Gastrocnemius medialis (tissue), 4 donors: Measurements from ENCODE around the gene ZDHHC7. TPM values are rescaled to one million over a fixed set of nuclear protein-coding genes. Genes with fewer than 3 reads are reported as not detected.

Experiments
- ATAC-seq, 2 donors: fragments of 150-250 bp; one replicate each; pipeline ENCODE4 v1.9.1; 2016
- DNase-seq, 2 donors: peaks; one replicate each; pipeline ENCODE4 v3.0.0-alpha.2; 2019
- H3K27ac ChIP-seq, 4 donors: fragments of 200-600 bp; sonication (generic); 1 replicate in 1 of 4; 2 replicates in 3 of 4; pipeline ENCODE4 v1.5.1; 2016 to 2018; ENCODE audit warnings: mild to moderate bottlenecking in 2 of 4, moderate library complexity in 1 of 4
- H3K27me3 ChIP-seq, 3 donors: fragments of 200-600 bp; sonication (generic) in 2 of 3; 1 replicate in 1 of 3; 2 replicates in 2 of 3; pipeline versions ENCODE4 v1.5.1 to v1.6.0; 2016 to 2019; ENCODE audit warnings: mild to moderate bottlenecking in 1 of 3, moderate library complexity in 1 of 3
- H3K36me3 ChIP-seq, 2 donors: fragments of 200-600 bp; sonication (generic) in 1 of 2; one replicate each; pipeline ENCODE4 v1.5.1; 2017 to 2018
- H3K4me1 ChIP-seq, 2 donors: fragments of 200-600 bp; sonication (generic) in 1 of 2; one replicate each; pipeline ENCODE4 v1.5.1; 2016 to 2017; ENCODE audit warnings: mild to moderate bottlenecking in 2 of 2
- H3K4me3 ChIP-seq, 4 donors: fragments of 200-600 bp; sonication (generic) in 3 of 4; 1 replicate in 1 of 4; 2 replicates in 3 of 4; pipeline ENCODE4 v1.5.1; 2016 to 2019; ENCODE audit warnings: mild to moderate bottlenecking in 2 of 4
- H3K9me3 ChIP-seq, 3 donors: fragments of 200-600 bp; sonication (generic) in 2 of 3; 1 replicate in 1 of 3; 2 replicates in 2 of 3; pipeline ENCODE4 v1.5.1; 2016 to 2019
- POLR2A ChIP-seq, 2 donors: fragments of 450-650 bp; IDR thresholded peaks; one replicate each; pipeline ENCODE4 v1.6.1; 2017; ENCODE audit warnings: antibody characterized with exemption in 2 of 2, mild to moderate bottlenecking in 2 of 2, moderate library complexity in 2 of 2
- in situ Hi-C, 4 donors: fragments of 200-750 bp; cut with MboI; loops; one replicate each; pipeline versions ENCODE4 v1.15.0 to v1.8.0; 2017; ENCODE audit warnings: low sequenced_read_pairs in 4 of 4
- intact Hi-C: fragments of 100-400 bp; cut with DNase I; formaldehyde crosslinking; loops from one replicate; pipeline ENCODE4 v1.15.1; 2023; ENCODE audit warnings: low total_unique reads
- total RNA-seq, 4 donors: library from RNA; depleted of rRNA; stranded (reverse); fragments of >200 nt; gene quantifications; one replicate each; pipeline versions ENCODE4 v1.1.0 to v1.2.3, GENCODE V29; 2016
- TF ChIP-seq, protein P1 (sequence below), 5 experiments: fragments of 450-650 bp in 3 of 5; fragments of 200-600 bp in 2 of 5; sonication (generic) in 2 of 5; IDR thresholded peaks in 4 of 5; conservative IDR thresholded peaks in 1 of 5; 1 replicate in 4 of 5; 2 replicates in 1 of 5; pipeline ENCODE4 v1.5.1; 2016 to 2019; ENCODE audit warnings: antibody characterized with exemption in 5 of 5, mild to moderate bottlenecking in 3 of 5, moderate library complexity in 3 of 5

Gene ZDHHC7
- total RNA-seq, 4 donors from 2014 or later: 55.0 to 93.5 (median 68.4) TPM

- Histone ChIP-seq H3K4me3 (peak overlapping the region in 2 of 4 donors; percentile 25 to 32), H3K9me3 (no peaks in the 10 kb centered on the region), H3K27me3 (no peaks in the 10 kb centered on the region), H3K27ac (peak overlapping the region; percentile 71 to 83 (median 78)), H3K4me1 (peaks cover 70 to 80% of the 10 kb centered on the region in 2 donors), H3K36me3 (no peaks in the 10 kb centered on the region)
- in situ Hi-C loops: no loop called here
- no peak for DNase-seq
- intact Hi-C loops: no loop called here
- no peak for TF ChIP-seq POLR2A (IDR thresholded peaks at IDR 0.05)
- TF ChIP-seq, protein P1, sequence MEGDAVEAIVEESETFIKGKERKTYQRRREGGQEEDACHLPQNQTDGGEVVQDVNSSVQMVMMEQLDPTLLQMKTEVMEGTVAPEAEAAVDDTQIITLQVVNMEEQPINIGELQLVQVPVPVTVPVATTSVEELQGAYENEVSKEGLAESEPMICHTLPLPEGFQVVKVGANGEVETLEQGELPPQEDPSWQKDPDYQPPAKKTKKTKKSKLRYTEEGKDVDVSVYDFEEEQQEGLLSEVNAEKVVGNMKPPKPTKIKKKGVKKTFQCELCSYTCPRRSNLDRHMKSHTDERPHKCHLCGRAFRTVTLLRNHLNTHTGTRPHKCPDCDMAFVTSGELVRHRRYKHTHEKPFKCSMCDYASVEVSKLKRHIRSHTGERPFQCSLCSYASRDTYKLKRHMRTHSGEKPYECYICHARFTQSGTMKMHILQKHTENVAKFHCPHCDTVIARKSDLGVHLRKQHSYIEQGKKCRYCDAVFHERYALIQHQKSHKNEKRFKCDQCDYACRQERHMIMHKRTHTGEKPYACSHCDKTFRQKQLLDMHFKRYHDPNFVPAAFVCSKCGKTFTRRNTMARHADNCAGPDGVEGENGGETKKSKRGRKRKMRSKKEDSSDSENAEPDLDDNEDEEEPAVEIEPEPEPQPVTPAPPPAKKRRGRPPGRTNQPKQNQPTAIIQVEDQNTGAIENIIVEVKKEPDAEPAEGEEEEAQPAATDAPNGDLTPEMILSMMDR (IDR thresholded peaks at IDR 0.05 in 4 of 5, conservative IDR thresholded peaks at IDR 0.05 in 1 of 5): no peak
- ATAC-seq: no peak
These were observed 8.3 kb downstream of the ZDHHC7 start for GRCh38 chr16:85003076-85003475.

- no peaks in the 10 kb centered on the region for H3K27me3 ChIP-seq
- intact Hi-C loops: no loop called here
- peaks cover 66 to 75% of the 10 kb centered on the region in 2 donors for H3K4me1 ChIP-seq
- no peak for ATAC-seq
- peak in 1 of 2 donors; percentile 37 for DNase-seq
- in situ Hi-C loops: no loop called here
- TF ChIP-seq POLR2A (IDR thresholded peaks at IDR 0.05): peak in 1 of 2 donors; percentile 16
- TF ChIP-seq, protein P1 (IDR thresholded peaks at IDR 0.05 in 4 of 5, conservative IDR thresholded peaks at IDR 0.05 in 1 of 5): no peak
- H3K27ac ChIP-seq: peak overlapping the region; percentile 71 to 83 (median 78)
- H3K9me3 ChIP-seq: no peaks in the 10 kb centered on the region
- H3K36me3 ChIP-seq: no peaks in the 10 kb centered on the region
- peak overlapping the region in 3 of 4 donors; percentile 25 to 33 (median 32) for H3K4me3 ChIP-seq
These were observed 8.7 kb downstream of the ZDHHC7 start for GRCh38 chr16:85002608-85003007.

DNA sequence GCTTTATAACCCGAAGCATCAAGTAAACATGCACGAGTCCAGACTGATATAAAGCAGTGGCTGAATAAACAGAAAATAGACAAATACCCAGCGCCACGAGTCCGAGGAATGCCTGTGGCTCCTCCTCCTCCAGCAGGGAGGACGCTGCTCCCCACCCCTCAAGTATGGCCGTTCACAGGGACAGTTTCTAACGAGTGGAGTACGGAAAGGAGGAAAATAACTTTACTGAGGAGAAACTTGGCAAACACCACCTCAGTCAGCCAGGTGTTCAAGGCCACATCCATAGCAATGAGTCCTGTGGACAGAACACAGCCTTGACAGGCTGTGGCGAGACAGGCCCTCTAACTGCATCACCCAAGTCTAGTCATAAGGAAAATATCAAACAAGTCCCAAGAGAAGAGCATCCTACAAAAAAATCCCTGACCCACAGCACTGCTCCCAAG is 9.2 kb downstream of the ZDHHC7 start:
- peaks cover 63 to 71% of the 10 kb centered on the region in 2 donors for H3K4me1 ChIP-seq
- ATAC-seq: no peak
- H3K36me3 ChIP-seq: no peaks in the 10 kb centered on the region
- H3K27ac ChIP-seq: peak overlapping the region; percentile 71 to 83 (median 78)
- intact Hi-C loops (no loop called here), in situ Hi-C loops (no loop called here)
- peak overlapping the region in 3 of 4 donors; percentile 25 to 33 (median 32) for H3K4me3 ChIP-seq
- TF ChIP-seq, protein P1 (IDR thresholded peaks at IDR 0.05 in 4 of 5, conservative IDR thresholded peaks at IDR 0.05 in 1 of 5): no peak
- TF ChIP-seq POLR2A (IDR thresholded peaks at IDR 0.05): no peak
- no peaks in the 10 kb centered on the region for H3K9me3 ChIP-seq
- DNase-seq: no peak
- H3K27me3 ChIP-seq: no peaks in the 10 kb centered on the region

GRCh38 chr16:84999857-85000480 is 11.4 kb downstream of the ZDHHC7 start:
- H3K9me3 ChIP-seq: no peaks in the 10 kb centered on the region
- in situ Hi-C loops: loop anchor here in 1 of 4 donors (25.0 kb wide), 1 partner anchor 488 kb away; the partner anchor contains the start of gene MEAK7
- peaks cover 0 to 7% of the 10 kb centered on the region in 2 donors for H3K36me3 ChIP-seq
- no peak for TF ChIP-seq POLR2A (IDR thresholded peaks at IDR 0.05)
- TF ChIP-seq, protein P1 (IDR thresholded peaks at IDR 0.05 in 4 of 5, conservative IDR thresholded peaks at IDR 0.05 in 1 of 5): no peak
- intact Hi-C loops: no loop called here
- H3K4me3 ChIP-seq: no peak overlapping the region
- peaks cover 47 to 62% of the 10 kb centered on the region in 2 donors for H3K4me1 ChIP-seq
- H3K27me3 ChIP-seq: no peaks in the 10 kb centered on the region
- peak overlapping the region; percentile 14 to 83 (median 58) for H3K27ac ChIP-seq
- ATAC-seq (no peak), DNase-seq (no peak)
